Lower leg skin (tissue), 4 donors: ENCODE measurements around the gene NEDD9. TPM values are rescaled to one million over a fixed set of nuclear protein-coding genes. Genes with fewer than 3 reads are reported as not detected.

ENCODE experiments used
- DNase-seq, 2 donors: peaks; one replicate each; pipeline ENCODE4 v3.0.0-alpha.2; 2019; ENCODE audit warnings: low spot score in 2 of 2
- H3K4me3 ChIP-seq: fragments of 200-600 bp; sonication (generic); 2 replicates; pipeline ENCODE4 v1.5.1; 2017; ENCODE audit warnings: mild to moderate bottlenecking, low read depth; ENCODE audit not compliant: poor library complexity, severe bottlenecking
- POLR2A ChIP-seq, 2 donors: fragments of 450-650 bp; IDR thresholded peaks; one replicate each; pipeline ENCODE4 v1.6.1; 2016 to 2017; ENCODE audit warnings: antibody characterized with exemption in 2 of 2, mild to moderate bottlenecking in 1 of 2, moderate library complexity in 1 of 2
- WGBS, 2 donors: methylation state at CpG; one replicate each; pipeline ENCODE4 v1.1.5; 2018; 5-methylcytosine and 5-hydroxymethylcytosine counted together
- intact Hi-C: fragments of 100-400 bp; cut with DNase I; formaldehyde crosslinking; loops from one replicate; pipeline ENCODE4 v1.15.0; 2023; ENCODE audit warnings: low total_unique reads
- total RNA-seq, 4 donors: library from RNA; depleted of rRNA; stranded (reverse); fragments of >200 nt; gene quantifications; one replicate each; pipeline ENCODE4 v1.1.0, GENCODE V29; 2016
- TF ChIP-seq, protein P1 (sequence below), 3 donors: fragments of 450-650 bp; IDR thresholded peaks; one replicate each; pipeline ENCODE4 v1.5.1; 2016; ENCODE audit warnings: antibody characterized with exemption in 3 of 3, mild to moderate bottlenecking in 3 of 3, moderate library complexity in 2 of 3

The NEDD9 gene
- total RNA-seq, 4 donors from 2014 or later = 26.8 to 46.0 (median 32.6) TPM

- TF ChIP-seq POLR2A (IDR thresholded peaks at IDR 0.05) = no peak
- TF ChIP-seq, protein P1, sequence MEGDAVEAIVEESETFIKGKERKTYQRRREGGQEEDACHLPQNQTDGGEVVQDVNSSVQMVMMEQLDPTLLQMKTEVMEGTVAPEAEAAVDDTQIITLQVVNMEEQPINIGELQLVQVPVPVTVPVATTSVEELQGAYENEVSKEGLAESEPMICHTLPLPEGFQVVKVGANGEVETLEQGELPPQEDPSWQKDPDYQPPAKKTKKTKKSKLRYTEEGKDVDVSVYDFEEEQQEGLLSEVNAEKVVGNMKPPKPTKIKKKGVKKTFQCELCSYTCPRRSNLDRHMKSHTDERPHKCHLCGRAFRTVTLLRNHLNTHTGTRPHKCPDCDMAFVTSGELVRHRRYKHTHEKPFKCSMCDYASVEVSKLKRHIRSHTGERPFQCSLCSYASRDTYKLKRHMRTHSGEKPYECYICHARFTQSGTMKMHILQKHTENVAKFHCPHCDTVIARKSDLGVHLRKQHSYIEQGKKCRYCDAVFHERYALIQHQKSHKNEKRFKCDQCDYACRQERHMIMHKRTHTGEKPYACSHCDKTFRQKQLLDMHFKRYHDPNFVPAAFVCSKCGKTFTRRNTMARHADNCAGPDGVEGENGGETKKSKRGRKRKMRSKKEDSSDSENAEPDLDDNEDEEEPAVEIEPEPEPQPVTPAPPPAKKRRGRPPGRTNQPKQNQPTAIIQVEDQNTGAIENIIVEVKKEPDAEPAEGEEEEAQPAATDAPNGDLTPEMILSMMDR (IDR thresholded peaks at IDR 0.05) = no peak
- H3K4me3 ChIP-seq = no peak overlapping the region
- intact Hi-C loops = no loop called here
- no peak for DNase-seq
Measured at GRCh38 chr6:11242711-11243110, 10.2 kb upstream of the NEDD9 start.

DNA sequence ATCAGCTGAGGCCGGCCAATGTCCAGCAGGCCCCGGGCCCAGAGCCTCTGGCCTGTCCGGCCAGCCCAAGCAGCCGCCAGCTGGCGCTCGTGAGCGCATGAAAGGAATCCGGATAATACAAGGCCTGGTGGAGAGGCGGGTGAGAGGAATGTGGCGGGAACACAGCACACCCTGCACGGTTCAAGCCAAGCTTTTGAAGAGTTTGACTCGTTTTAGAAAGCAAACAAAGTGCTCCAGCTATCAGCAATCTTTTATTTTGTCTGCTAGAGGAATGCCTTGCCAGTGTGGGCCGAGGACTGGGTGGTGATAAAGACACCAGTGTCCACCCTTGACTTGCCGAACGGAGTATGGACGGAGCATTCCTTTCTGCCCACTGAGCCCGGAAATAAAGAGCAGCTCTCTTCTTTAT, 9.3 kb upstream of the NEDD9 start:
- whole genome bisulfite sequencing, 2 donors = 38 to 40% methylated on average over 17 of the region's 17 CpGs
- TF ChIP-seq, protein P1 (IDR thresholded peaks at IDR 0.05) = no peak
- TF ChIP-seq POLR2A (IDR thresholded peaks at IDR 0.05) = no peak
- no peak for DNase-seq
- no peak overlapping the region for H3K4me3 ChIP-seq
- intact Hi-C loops = no loop called here

- intact Hi-C loops = no loop called here
- 85 to 86% methylated on average over 11 of the region's 11 CpGs for WGBS, 2 donors
Measured at GRCh38 chr6:11241154-11241792, 8.8 kb upstream of the NEDD9 start.

DNA sequence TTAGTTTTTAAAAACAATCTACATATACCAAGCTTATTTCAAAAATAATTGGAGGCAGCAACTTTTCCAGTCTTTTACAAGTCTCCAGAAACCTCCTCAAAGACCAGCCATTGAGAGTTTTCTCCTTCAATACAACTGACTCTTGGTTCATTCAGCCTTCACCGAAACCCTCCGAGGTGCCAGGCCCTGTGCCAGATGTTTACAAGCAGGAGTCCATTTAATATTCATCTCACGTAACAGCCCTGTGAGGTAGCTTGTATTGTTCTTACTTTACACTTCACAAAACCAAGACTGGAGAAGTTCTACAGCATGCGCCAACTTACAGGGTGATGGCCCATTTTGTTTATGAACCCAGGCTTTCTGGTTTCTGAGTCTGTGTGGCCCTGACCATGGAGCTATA, 5.5 kb upstream of the NEDD9 start:
- no peak for DNase-seq
- no peak overlapping the region for H3K4me3 ChIP-seq
- 91 to 93% methylated on average over 4 of the region's 4 CpGs for WGBS, 2 donors
- TF ChIP-seq, protein P1 (IDR thresholded peaks at IDR 0.05) = no peak
- no peak for TF ChIP-seq POLR2A (IDR thresholded peaks at IDR 0.05)
- intact Hi-C loops = no loop called here

More at GRCh38 chr6:11241154-11241792, 8.8 kb upstream of the NEDD9 start:
- DNase-seq = no peak
- no peak for TF ChIP-seq POLR2A (IDR thresholded peaks at IDR 0.05)
- TF ChIP-seq, protein P1 (IDR thresholded peaks at IDR 0.05) = no peak
- H3K4me3 ChIP-seq = no peak overlapping the region

- 91 to 93% methylated on average over 4 of the region's 4 CpGs for WGBS, 2 donors
- no peak overlapping the region for H3K4me3 ChIP-seq
- no peak for DNase-seq
- TF ChIP-seq POLR2A (IDR thresholded peaks at IDR 0.05) = no peak
- TF ChIP-seq, protein P1 (IDR thresholded peaks at IDR 0.05) = no peak
- intact Hi-C loops = no loop called here
Measured at GRCh38 chr6:11237428-11237827, 5.0 kb upstream of the NEDD9 start.

- DNase-seq = no peak
- 80 to 83% methylated on average over 6 of the region's 6 CpGs for WGBS, 2 donors
- TF ChIP-seq, protein P1 (IDR thresholded peaks at IDR 0.05) = no peak
- no peak for TF ChIP-seq POLR2A (IDR thresholded peaks at IDR 0.05)
- no peak overlapping the region for H3K4me3 ChIP-seq
- intact Hi-C loops = no loop called here
Measured at GRCh38 chr6:11236915-11237314, 4.4 kb upstream of the NEDD9 start.
